Measurements from ENCODE around the gene TP53I13. TPM values are rescaled to one million over a fixed set of nuclear protein-coding genes. Genes with fewer than 3 reads are reported as not detected.

The TP53I13 gene
- total and polyA plus RNA-seq, 10 donors: 39.5 to 209 (median 72.0) TPM

DNA sequence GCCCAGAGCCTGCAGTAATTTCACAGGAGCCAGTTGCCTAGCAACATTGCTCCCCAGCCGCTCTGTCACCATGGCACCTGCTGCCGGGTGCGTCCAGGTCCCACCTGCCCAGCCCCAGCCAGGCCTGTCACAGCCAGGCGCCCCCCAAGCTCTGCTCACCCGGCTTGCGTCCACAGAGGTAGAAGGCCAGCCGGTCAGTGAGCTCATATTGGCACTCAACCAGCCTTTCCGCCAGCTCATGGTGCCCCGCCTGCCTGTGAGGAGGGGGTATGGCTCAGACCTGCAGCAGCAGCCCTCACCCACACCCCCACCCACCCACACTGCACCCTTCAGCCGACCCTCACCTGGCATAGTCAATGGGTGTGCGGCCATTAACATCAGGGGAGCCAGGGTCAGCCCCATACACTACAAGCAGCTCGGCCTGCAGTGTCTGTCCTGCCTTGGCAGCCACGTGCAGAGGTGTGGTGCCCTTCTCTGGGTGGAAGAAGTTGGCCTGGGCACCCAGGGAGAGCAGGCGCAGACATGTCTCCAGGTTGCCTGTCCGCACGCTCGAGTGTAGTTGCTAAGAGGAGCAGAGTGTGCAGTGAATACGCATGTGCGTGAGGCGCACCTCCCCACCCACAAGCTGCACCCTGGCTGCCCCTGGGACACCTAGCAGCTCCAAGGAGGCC lies 13.2 kb downstream of the TP53I13 start:
- Histone ChIP-seq H3K4me3 (no peak overlapping the region), H3K27ac (no peak overlapping the region), H3K27me3 (replicated peaks in 1 of 7) (no peaks in the 10 kb centered on the region), H3K36me3 (peaks cover 0 to 68% (median 47%) of the 10 kb centered on the region in 6 donors), H3K4me1 (peaks cover 27 to 65% (median 41%) of the 10 kb centered on the region in 6 donors), H3K9me3 (no peaks in the 10 kb centered on the region)
- intact Hi-C loops (cut with DNase I; ENCODE audit: low total_unique reads): no loop called here
- no peak for TF ChIP-seq POLR2A (IDR thresholded peaks at IDR 0.05)
- no peak for TF ChIP-seq POLR2AphosphoS5 (IDR thresholded peaks at IDR 0.05)
- TF ChIP-seq CTCF (IDR thresholded peaks at IDR 0.05 in 8 of 11, conservative IDR thresholded peaks at IDR 0.05 in 3 of 11): no peak
- 88 to 96% (median 93%) methylated on average over 15 to 20 of the region's 20 CpGs for WGBS, 5 donors
- DNase-seq: peak; percentile 76

DNA sequence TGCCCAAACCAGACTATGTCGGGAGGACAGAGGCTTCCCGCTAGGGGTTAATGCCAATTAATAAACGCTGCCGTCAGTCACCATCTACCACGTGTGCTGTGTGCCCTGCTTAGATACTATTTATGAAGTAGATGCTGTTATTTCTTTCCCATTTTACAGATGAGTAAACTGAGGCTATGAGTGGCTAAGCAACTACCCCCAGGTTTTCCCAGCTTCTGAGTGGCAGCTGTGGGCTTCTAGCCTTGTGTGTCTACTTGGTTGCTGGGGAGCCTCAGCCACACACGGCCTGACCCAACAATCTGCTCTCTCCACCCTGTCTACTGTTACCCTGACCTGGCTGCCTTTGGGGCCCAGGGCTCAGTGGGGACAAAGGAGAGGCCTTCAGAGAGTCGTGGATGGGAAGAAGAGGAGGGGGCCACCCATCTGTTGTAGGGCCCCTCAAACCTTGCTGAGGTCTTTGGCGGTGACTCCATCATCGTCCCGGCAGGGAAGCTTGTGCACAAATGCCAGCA lies 13.8 kb downstream of the TP53I13 start:
- no peaks in the 10 kb centered on the region for H3K27me3 ChIP-seq (replicated peaks in 1 of 7)
- peak; percentile 64 for DNase-seq
- H3K9me3 ChIP-seq: no peaks in the 10 kb centered on the region
- no peak overlapping the region for H3K4me3 ChIP-seq
- no peak overlapping the region for H3K27ac ChIP-seq
- 82 to 94% (median 89%) methylated on average over 10 of the region's 10 CpGs for WGBS, 5 donors
- peaks cover 0 to 62% (median 42%) of the 10 kb centered on the region in 6 donors for H3K36me3 ChIP-seq
- H3K4me1 ChIP-seq: peaks cover 31 to 68% (median 47%) of the 10 kb centered on the region in 6 donors
- intact Hi-C loops (cut with DNase I; ENCODE audit: low total_unique reads): no loop called here
- TF ChIP-seq POLR2A (IDR thresholded peaks at IDR 0.05): no peak
- no peak for TF ChIP-seq POLR2AphosphoS5 (IDR thresholded peaks at IDR 0.05)
- no peak for TF ChIP-seq CTCF (IDR thresholded peaks at IDR 0.05 in 8 of 11, conservative IDR thresholded peaks at IDR 0.05 in 3 of 11)

DNA sequence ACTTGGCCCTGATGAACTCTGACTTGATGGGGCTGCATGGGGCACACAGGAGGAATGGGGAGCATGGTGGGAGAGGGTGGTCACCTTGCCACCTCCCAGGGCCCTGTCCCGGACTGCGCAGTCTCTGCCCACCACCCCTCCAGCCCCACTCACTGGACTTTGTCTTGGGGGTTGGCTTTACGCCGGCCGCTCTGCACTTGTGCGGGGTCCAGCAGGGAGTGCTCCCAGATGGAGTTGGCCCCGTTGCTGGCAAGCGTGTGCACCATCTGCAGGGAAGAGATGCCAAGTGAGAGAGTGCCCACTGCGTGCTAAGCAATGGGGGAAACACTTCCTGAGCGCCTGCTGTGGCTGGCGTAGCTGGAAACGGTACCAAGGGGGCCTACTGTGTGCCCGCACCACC lies 14.3 kb downstream of the TP53I13 start:
- Histone ChIP-seq H3K36me3 (peaks cover 0 to 57% (median 37%) of the 10 kb centered on the region in 6 donors), H3K4me1 (peaks cover 35 to 68% (median 49%) of the 10 kb centered on the region in 6 donors)
- DNase-seq: no peak

More for the DNA sequence above, 14.3 kb downstream of the TP53I13 start:
- intact Hi-C loops (cut with DNase I; ENCODE audit: low total_unique reads): no loop called here
- TF ChIP-seq POLR2A (IDR thresholded peaks at IDR 0.05): no peak
- no peak for TF ChIP-seq CTCF (IDR thresholded peaks at IDR 0.05 in 8 of 11, conservative IDR thresholded peaks at IDR 0.05 in 3 of 11)
- no peak for TF ChIP-seq POLR2AphosphoS5 (IDR thresholded peaks at IDR 0.05)
- Histone ChIP-seq H3K27ac (no peak overlapping the region), H3K9me3 (no peaks in the 10 kb centered on the region), H3K4me3 (no peak overlapping the region), H3K27me3 (replicated peaks in 1 of 7) (no peaks in the 10 kb centered on the region)
- WGBS, 5 donors: 91 to 97% (median 94%) methylated on average over 12 to 13 of the region's 13 CpGs

Measured in spleen (tissue), 11 donors.